H1 (cell line): ENCODE data around the gene ZBTB42. TPM values are rescaled to one million over a fixed set of nuclear protein-coding genes. Genes with fewer than 3 reads are reported as not detected.

Experiments used
- CTCF ChIA-PET: fragments of 300-600 bp; sonication (Branson Sonifier 250); formaldehyde crosslinking; loops from one replicate; lab custom pipeline; 2021; ENCODE audit not compliant: partially characterized antibody; lab: Charles Lee
- POLR2A ChIA-PET: fragments of 300-600 bp; sonication (Branson Sonifier 250); formaldehyde crosslinking; loops from one replicate; lab custom pipeline; 2021; ENCODE audit warnings: inconsistent platforms; ENCODE audit not compliant: partially characterized antibody; lab: Charles Lee
- DNase-seq, 2 experiments: peaks; one replicate each; pipeline versions ENCODE4 v3.0.0 to v3.0.0-alpha.2; 2010 to 2022; ENCODE audit warnings: low spot score in 2 of 2, low read depth in 1 of 2, mixed read lengths in 1 of 2
- FAIRE-seq: peaks from 2 replicates; lab custom pipeline; 2011; peaks lifted over from hg19 to GRCh38; lab: Jason Lieb, UNC
- H2AFZ ChIP-seq: 2 replicates; pipeline ENCODE4 v1.8.1; 2012; ENCODE audit warnings: low read length, inconsistent platforms
- H2AK5ac ChIP-seq: 2 replicates; pipeline ENCODE4 v1.6.1; 2013; ENCODE audit warnings: low read depth, low read length
- H2BK120ac ChIP-seq: replicated peaks from 2 replicates; pipeline ENCODE3; 2013; ENCODE audit warnings: low read depth, low read length, inconsistent platforms
- H2BK12ac ChIP-seq: 2 replicates; pipeline ENCODE4 v1.6.1; 2013; ENCODE audit warnings: low read depth, low read length
- H2BK15ac ChIP-seq: 2 replicates; pipeline ENCODE4 v1.6.1; 2013; ENCODE audit warnings: low read length
- H2BK20ac ChIP-seq: 2 replicates; pipeline ENCODE4 v1.6.1; 2013; ENCODE audit warnings: low read length
- H2BK5ac ChIP-seq: 2 replicates; pipeline ENCODE4 v1.6.1; 2013; ENCODE audit warnings: low read depth, low read length
- H3K14ac ChIP-seq: 2 replicates; pipeline ENCODE4 v1.6.1; 2013; ENCODE audit warnings: inconsistent platforms; ENCODE audit not compliant: insufficient read length
- H3K18ac ChIP-seq: 2 replicates; pipeline ENCODE4 v1.6.1; 2013; ENCODE audit warnings: low read length; ENCODE audit errors: extremely low read depth
- H3K23ac ChIP-seq: 2 replicates; pipeline ENCODE4 v1.6.1; 2013; ENCODE audit warnings: inconsistent platforms; ENCODE audit not compliant: insufficient read length
- H3K23me2 ChIP-seq: 2 replicates; pipeline ENCODE4 v1.6.1; 2013; ENCODE audit warnings: low read depth, low read length
- H3K27ac ChIP-seq: 2 replicates; pipeline ENCODE4 v1.6.1; 2011; ENCODE audit warnings: low read depth, low read length, inconsistent platforms
- H3K27me3 ChIP-seq, 4 experiments: replicated peaks in 1 of 4; 1 replicate in 1 of 4; 2 replicates in 3 of 4; pipeline versions ENCODE4 v1.6.1 to v1.8.1; 2011 to 2013; ENCODE audit warnings: low read length in 3 of 4, mild to moderate bottlenecking in 3 of 4, inconsistent platforms in 2 of 4, mixed read lengths in 2 of 4, moderate library complexity in 1 of 4; ENCODE audit not compliant: control insufficient read depth in 3 of 4, insufficient read depth in 3 of 4; ENCODE audit errors: extremely low read depth in 1 of 4
- H3K36me3 ChIP-seq, 4 experiments: 2 replicates each; pipeline versions ENCODE4 v1.6.1 to v1.8.1; 2011 to 2013; ENCODE audit warnings: mild to moderate bottlenecking in 4 of 4, low read length in 3 of 4, moderate library complexity in 2 of 4, control low read depth in 1 of 4, inconsistent platforms in 1 of 4; ENCODE audit not compliant: insufficient read depth in 4 of 4, control insufficient read depth in 2 of 4
- H3K4ac ChIP-seq: replicated peaks from 2 replicates; pipeline ENCODE3; 2013; ENCODE audit warnings: low read length, low read depth, mixed read lengths, inconsistent platforms; ENCODE audit not compliant: insufficient read length
- H3K4me1 ChIP-seq, 4 experiments: replicated peaks in 1 of 4; 1 replicate in 1 of 4; 2 replicates in 3 of 4; pipeline versions ENCODE4 v1.6.1 to v1.8.1; 2011 to 2013; ENCODE audit warnings: low read length in 3 of 4, inconsistent platforms in 2 of 4, mixed read lengths in 1 of 4; ENCODE audit not compliant: insufficient read depth in 4 of 4, control insufficient read depth in 3 of 4
- H3K4me2 ChIP-seq, 2 experiments: 2 replicates each; pipeline versions ENCODE4 v1.6.1 to v1.8.1; 2011 to 2013; ENCODE audit warnings: low read depth in 2 of 2, low read length in 2 of 2, control low read depth in 1 of 2, inconsistent platforms in 1 of 2, mild to moderate bottlenecking in 1 of 2; ENCODE audit not compliant: insufficient read depth in 1 of 2
- H3K4me3 ChIP-seq, 4 experiments: fragments of 200-600, 300-600 bp in 1 of 4; sonication (generic), shearing (Covaris generic), sonication (Bioruptor Twin) in 1 of 4; 2 replicates each; pipeline versions ENCODE4 v1.5.1 to v1.8.1; 2011 to 2016; ENCODE audit warnings: low read length in 4 of 4, low read depth in 3 of 4, control low read depth in 2 of 4, inconsistent platforms in 2 of 4, mild to moderate bottlenecking in 2 of 4, mixed read lengths in 1 of 4, moderate library complexity in 1 of 4; ENCODE audit not compliant: insufficient read depth in 2 of 4; ENCODE audit errors: extremely low read depth in 1 of 4
- H3K56ac ChIP-seq: replicated peaks from 2 replicates; pipeline ENCODE3; 2013; ENCODE audit warnings: low read depth, mild to moderate bottlenecking, mixed read lengths, low read length, inconsistent platforms; ENCODE audit not compliant: insufficient read length
- H3K79me1 ChIP-seq: 2 replicates; pipeline ENCODE4 v1.6.1; 2013; ENCODE audit warnings: low read depth, low read length, control low read depth
- H3K79me2 ChIP-seq, 2 experiments: 2 replicates each; pipeline versions ENCODE4 v1.6.1 to v1.8.1; 2012 to 2013; ENCODE audit warnings: low read length in 2 of 2, mild to moderate bottlenecking in 2 of 2, inconsistent platforms in 1 of 2; ENCODE audit not compliant: insufficient read depth in 2 of 2, control insufficient read depth in 1 of 2
- H3K9ac ChIP-seq, 4 experiments: replicated peaks in 1 of 4; 1 replicate in 1 of 4; 2 replicates in 3 of 4; pipeline versions ENCODE4 v1.6.1 to v1.8.1; 2011 to 2013; ENCODE audit warnings: low read depth in 3 of 4, low read length in 3 of 4, control low read depth in 2 of 4, mild to moderate bottlenecking in 2 of 4, moderate library complexity in 2 of 4, inconsistent platforms in 1 of 4; ENCODE audit errors: extremely low read depth in 1 of 4
- H3K9me3 ChIP-seq, 2 experiments: 2 replicates each; pipeline versions ENCODE4 v1.6.1 to v1.8.1; 2012 to 2013; ENCODE audit warnings: mild to moderate bottlenecking in 2 of 2, moderate library complexity in 2 of 2, control low read depth in 1 of 2, inconsistent platforms in 1 of 2, low read depth in 1 of 2, low read length in 1 of 2, mixed read lengths in 1 of 2; ENCODE audit not compliant: insufficient read depth in 2 of 2
- H4K20me1 ChIP-seq, 2 experiments: replicated peaks in 1 of 2; 2 replicates each; pipeline versions ENCODE3 to v1.8.1; 2011 to 2013; ENCODE audit warnings: inconsistent platforms in 2 of 2, low read length in 2 of 2, mild to moderate bottlenecking in 1 of 2; ENCODE audit not compliant: insufficient read depth in 2 of 2, control insufficient read depth in 1 of 2
- H4K5ac ChIP-seq: 2 replicates; pipeline ENCODE4 v1.6.1; 2013; ENCODE audit warnings: low read length, low read depth, mixed read lengths, inconsistent platforms; ENCODE audit not compliant: insufficient read length
- H4K8ac ChIP-seq: 2 replicates; pipeline ENCODE4 v1.8.0; 2013; ENCODE audit warnings: mild to moderate bottlenecking, moderate library complexity, low read length, inconsistent platforms; ENCODE audit not compliant: insufficient read depth; ENCODE audit errors: extremely low read depth
- H4K91ac ChIP-seq: replicated peaks from 2 replicates; pipeline ENCODE3; 2013; ENCODE audit warnings: low read length, mixed read lengths, inconsistent platforms; ENCODE audit not compliant: insufficient read length
- ATF2 ChIP-seq: IDR thresholded peaks from 2 replicates; pipeline ENCODE4 v1.6.1; 2012; ENCODE audit warnings: low read length, inconsistent platforms
- CTCF ChIP-seq, 3 experiments: IDR thresholded peaks; 1 replicate in 2 of 3; 2 replicates in 1 of 3; pipeline versions ENCODE4 v1.5.1 to v1.6.1; 2011; ENCODE audit warnings: low read length in 3 of 3, mild to moderate bottlenecking in 3 of 3, inconsistent platforms in 2 of 3, low read depth in 1 of 3, moderate library complexity in 1 of 3; ENCODE audit not compliant: insufficient read depth in 1 of 3; ENCODE audit errors: control extremely low read depth in 1 of 3
- GTF2F1 ChIP-seq: IDR thresholded peaks from 2 replicates; pipeline ENCODE4 v1.6.1; 2012; ENCODE audit warnings: low read depth, low read length, improper control_type of control experiment, borderline replicate concordance
- KDM4A ChIP-seq: IDR thresholded peaks from one replicate; pipeline ENCODE4 v1.7.1; 2012; ENCODE audit warnings: low read depth, mild to moderate bottlenecking, moderate library complexity, low read length, inconsistent platforms; ENCODE audit not compliant: severe bottlenecking
- RAD21 ChIP-seq, 2 experiments: IDR thresholded peaks in 1 of 2; conservative IDR thresholded peaks in 1 of 2; 2 replicates each; pipeline ENCODE4 v1.6.1; 2011; ENCODE audit warnings: low read depth in 2 of 2, low read length in 2 of 2, improper control_type of control experiment in 1 of 2, inconsistent platforms in 1 of 2, mild to moderate bottlenecking in 1 of 2, moderate library complexity in 1 of 2
- TEAD4 ChIP-seq: IDR thresholded peaks from 2 replicates; pipeline ENCODE4 v1.6.1; 2012; ENCODE audit warnings: low read depth, low read length, inconsistent platforms, mixed read lengths
- WGBS, 2 experiments: shearing (Covaris generic) in 1 of 2; methylation state at CpG; one replicate each; pipeline versions ENCODE4 v1.1.6 to v1.1.7; 2013 to 2015; ENCODE audit warnings: low lambda C conversion rate in 2 of 2, mixed read lengths in 2 of 2, inconsistent platforms in 1 of 2, low coverage in 1 of 2, missing lambda C conversion rate in 1 of 2; ENCODE audit not compliant: insufficient replicate concordance in 2 of 2, insufficient coverage in 1 of 2, insufficient read length in 1 of 2; ENCODE audit errors: extremely low coverage in 1 of 2, missing lambda C conversion rate in 1 of 2; 5-methylcytosine and 5-hydroxymethylcytosine counted together
- polyA plus RNA-seq, 7 experiments: library from polyadenylated mRNA; depleted of rRNA in 3 of 7; stranded (reverse) in 5 of 7; unstranded in 2 of 7; fragments of >200 nt in 5 of 7; fragments of 200-250 nt in 2 of 7; gene quantifications; 1 replicate in 5 of 7; 2 replicates in 1 of 7; 4 replicates in 1 of 7; pipeline versions ENCODE4 v1.2.1 to v1.2.3, GENCODE V29; 2011 to 2013; ENCODE audit warnings: missing spikeins in 2 of 7, mixed read lengths in 2 of 7
- total RNA-seq: library from RNA; stranded (reverse); fragmentation: NEBNext Ultra II Directional; extraction: Animal tissue kit (Norgen Biotek cat#: 25700); gene quantifications from 2 replicates; pipeline ENCODE4 v1.2.1, GENCODE V29; 2021

Gene ZBTB42
- total and polyA plus RNA-seq, 2 of the 8 experiments (the other 6 are each of a cell fraction or from before 2014, with no cell fraction given) = 2.8 to 3.1 TPM

- CTCF ChIA-PET = interaction anchor here (0.9 to 4.9 kb wide), 9 partner anchors 8 to 122 kb away, joined by 3 to 35 read pairs (median 4); no protein-coding TSS in a partner anchor
- no peak for FAIRE-seq
Measured at GRCh38 chr14:104776961-104777807, 23.7 kb upstream of the ZBTB42 start.

More at GRCh38 chr14:104776961-104777807, 23.7 kb upstream of the ZBTB42 start:
- Histone ChIP-seq H3K79me1 (no peaks in the 10 kb centered on the region), H4K91ac (no peak overlapping the region), H4K20me1 (peaks cover 8 to 21% of the 10 kb centered on the region in 2 experiments), H3K23me2 (no peaks in the 10 kb centered on the region), H3K27me3 (no peaks in the 10 kb centered on the region), H3K36me3 (peaks cover 0 to 15% (median 1%) of the 10 kb centered on the region in 4 experiments; a peak in 5 of 8 replicates), H3K14ac (no peak overlapping the region), H3K23ac (no peak overlapping the region), H3K4me2 (no peak overlapping the region), H3K9ac (no peak overlapping the region), H2BK12ac (no peak overlapping the region), H2AK5ac (no peak overlapping the region), H2BK20ac (no peak overlapping the region), H3K4me3 (no peak overlapping the region), H3K56ac (no peak overlapping the region), H3K4me1 (no peaks in the 10 kb centered on the region), H4K8ac (no peak overlapping the region), H3K4ac (no peak overlapping the region), H2AFZ (no peak overlapping the region), H2BK120ac (no peak overlapping the region), H4K5ac (no peak overlapping the region), H3K79me2 (no peaks in the 10 kb centered on the region), H3K27ac (no peak overlapping the region), H2BK15ac (no peak overlapping the region; the same call in 1 of the 2 replicates), H2BK5ac (no peak overlapping the region), H3K9me3 (peaks cover 0 to 3% of the 10 kb centered on the region in 2 experiments; a peak in 1 of 4 replicates), H3K18ac (no peak overlapping the region)
- 85% methylated on average over 16 of the region's 16 CpGs; no CpG with 5 or more reads in 1 of the 2 experiments for WGBS, 2 experiments
- POLR2A ChIA-PET = interaction anchor here (0.9 kb wide), 1 partner anchor 17 kb away, joined by 4 read pairs; no protein-coding TSS in a partner anchor
- DNase-seq = peak in 1 of 2 experiments; percentile 62
- TF ChIP-seq RAD21 (IDR thresholded peaks at IDR 0.05 in 1 of 2, conservative IDR thresholded peaks at IDR 0.05 in 1 of 2; ENCODE audit: low read depth in 2 of 2, low read length in 2 of 2) = peak; percentile 10 to 36; a peak in 2 of 4 replicates
- TF ChIP-seq KDM4A = no peak
- no peak for TF ChIP-seq ATF2
- no peak for TF ChIP-seq GTF2F1
- TF ChIP-seq CTCF (IDR thresholded peaks at IDR 0.05; ENCODE audit: control extremely low read depth in 1 of 3, insufficient read depth in 1 of 3, low read depth in 1 of 3, low read length in 3 of 3) = peak in 2 of 3 experiments; percentile 39 to 40; a peak in 3 of 4 replicates
- 0 out of 2 replicates have a peak, but pooled peaks have one; percentile 60 for TF ChIP-seq TEAD4
